ENCODE results near the gene SCCPDH.

DNA sequence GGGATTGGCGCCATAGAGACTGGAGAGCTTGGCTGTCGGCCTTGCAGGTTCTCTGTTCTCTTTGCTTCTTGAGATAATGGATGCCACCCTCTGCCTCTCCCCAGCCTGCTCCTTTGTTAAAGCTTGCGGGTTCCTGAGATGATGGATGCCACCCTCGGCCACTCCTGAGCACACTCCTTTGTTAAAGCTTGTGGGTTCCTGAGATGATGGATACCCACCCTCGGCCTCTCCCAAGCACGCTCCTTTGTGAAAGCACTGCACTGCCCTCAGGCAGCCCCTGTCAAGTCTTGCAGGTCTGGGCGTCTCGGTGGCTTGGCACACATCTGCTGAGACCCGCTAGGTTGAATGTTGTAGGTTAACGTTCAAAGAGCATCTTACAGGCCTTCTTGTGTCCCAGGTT is 76.5 kb downstream of the SCCPDH start:
- TF ChIP-seq POU5F1 (IDR thresholded peaks at IDR 0.05; ENCODE audit: borderline replicate concordance, low read depth, low read length, partially characterized antibody) (no peak), ZNF174 (CRISPR knock-in tag; IDR thresholded peaks at IDR 0.05) (no peak), ZNF444 (CRISPR knock-in tag; IDR thresholded peaks at IDR 0.05) (no peak)
